GM12872 (cell line): Measurements from ENCODE around the gene UGT1A9.

Experiments
- CTCF ChIP-seq: IDR thresholded peaks from 3 replicates; pipeline ENCODE4 v1.5.1; 2011; ENCODE audit warnings: low read depth, mild to moderate bottlenecking, low read length, moderate library complexity; ENCODE audit not compliant: insufficient read depth

The UGT1A9 gene

GRCh38 chr2:233791151-233791882 is 119.6 kb downstream of the UGT1A9 start:
- TF ChIP-seq CTCF: no peak

GRCh38 chr2:233791883-233792329 is 120.2 kb downstream of the UGT1A9 start:
- TF ChIP-seq CTCF: no peak

GRCh38 chr2:233792720-233793119 is 121.0 kb downstream of the UGT1A9 start:
- TF ChIP-seq CTCF: no peak

GRCh38 chr2:233793465-233794127 is 121.9 kb downstream of the UGT1A9 start:
- TF ChIP-seq CTCF: no peak

- no peak for TF ChIP-seq CTCF
Measured at GRCh38 chr2:233794128-233794658, 122.5 kb downstream of the UGT1A9 start.

GRCh38 chr2:233795735-233796171 is 124.1 kb downstream of the UGT1A9 start:
- no peak for TF ChIP-seq CTCF

- TF ChIP-seq CTCF: no peak
Measured at GRCh38 chr2:233796254-233796653, 124.6 kb downstream of the UGT1A9 start.
